ENCODE results near the gene KLK11.
"Not testable (repeated sequence)": the region's sequence is repeated elsewhere in the genome, so short reads cannot be mapped to it uniquely, and the experiment has no call there.

Gene KLK11

DNA sequence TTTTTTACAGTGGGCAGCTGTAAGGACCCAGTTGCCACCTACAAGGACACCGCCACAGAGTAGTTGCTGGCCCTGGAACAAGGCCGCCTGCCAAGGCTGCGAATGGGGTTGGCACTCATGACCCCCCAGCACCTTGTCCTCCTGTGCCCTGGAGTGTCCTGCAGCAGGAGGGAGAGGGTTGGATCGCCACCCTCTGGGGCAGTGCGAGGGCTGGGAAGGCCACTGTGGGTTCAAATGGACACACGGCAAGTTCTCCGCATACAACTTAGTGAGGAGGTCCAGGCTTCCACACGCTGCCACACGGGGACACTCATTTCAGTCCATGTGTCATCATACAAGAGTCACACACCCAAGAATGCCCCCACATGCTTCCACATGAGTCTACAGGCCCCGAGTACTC is 26.0 kb downstream of the KLK11 start:
- no peak for TF ChIP-seq CTCF (IDR thresholded peaks at IDR 0.05; ENCODE audit: low read depth, low read length)
- H3K4me3 ChIP-seq (ENCODE audit: low read depth, low read length), result no peak overlapping the region

DNA sequence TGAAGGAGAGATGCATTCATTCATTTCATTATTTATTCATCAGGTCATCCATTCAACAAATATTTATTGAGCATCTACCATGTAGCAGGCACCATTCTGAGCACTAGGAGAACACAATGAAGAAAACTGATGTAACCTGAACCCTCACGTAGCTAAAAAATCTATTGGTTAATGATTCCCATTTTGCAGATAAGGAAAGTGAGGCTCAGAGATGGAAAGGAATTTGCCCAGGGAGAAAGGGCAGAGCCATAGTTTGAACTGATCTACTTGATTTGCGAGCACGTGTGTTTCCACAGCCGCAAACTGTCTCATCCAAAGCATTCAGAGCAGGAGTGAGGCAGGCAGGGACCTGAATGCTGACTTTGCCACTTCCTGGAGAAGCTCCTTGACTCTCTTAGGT is 27.7 kb downstream of the KLK11 start:
- no peak overlapping the region for H3K4me3 ChIP-seq (ENCODE audit: low read depth, low read length)
- TF ChIP-seq CTCF (IDR thresholded peaks at IDR 0.05; ENCODE audit: low read depth, low read length), result no peak

DNA sequence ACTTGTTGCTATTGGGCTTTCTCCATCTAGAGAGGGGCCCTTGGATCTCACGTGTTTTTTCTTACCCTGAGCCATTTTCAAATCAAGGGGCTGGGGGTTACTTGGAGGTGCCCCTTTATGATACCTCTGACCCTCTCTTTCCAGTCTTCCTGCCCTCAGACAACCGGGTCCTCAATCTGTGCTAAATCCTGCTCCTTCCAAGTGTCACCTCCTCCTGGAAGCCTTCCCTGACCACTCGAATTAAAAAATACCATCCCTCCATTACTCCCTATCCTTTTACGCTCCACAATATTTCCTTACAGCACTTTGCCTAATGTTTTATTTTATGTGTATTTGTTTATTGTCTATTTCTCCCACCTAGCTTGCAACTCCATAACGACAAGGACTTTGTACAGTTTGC is 28.4 kb downstream of the KLK11 start:
- TF ChIP-seq CTCF (IDR thresholded peaks at IDR 0.05; ENCODE audit: low read depth, low read length), result no peak
- no peak overlapping the region for H3K4me3 ChIP-seq (ENCODE audit: low read depth, low read length)

GRCh38 chr19:50994129-50994528 is 32.3 kb downstream of the KLK11 start:
- no peak overlapping the region for H3K4me3 ChIP-seq (ENCODE audit: low read depth, low read length)
- TF ChIP-seq CTCF (IDR thresholded peaks at IDR 0.05; ENCODE audit: low read depth, low read length), result no peak

DNA sequence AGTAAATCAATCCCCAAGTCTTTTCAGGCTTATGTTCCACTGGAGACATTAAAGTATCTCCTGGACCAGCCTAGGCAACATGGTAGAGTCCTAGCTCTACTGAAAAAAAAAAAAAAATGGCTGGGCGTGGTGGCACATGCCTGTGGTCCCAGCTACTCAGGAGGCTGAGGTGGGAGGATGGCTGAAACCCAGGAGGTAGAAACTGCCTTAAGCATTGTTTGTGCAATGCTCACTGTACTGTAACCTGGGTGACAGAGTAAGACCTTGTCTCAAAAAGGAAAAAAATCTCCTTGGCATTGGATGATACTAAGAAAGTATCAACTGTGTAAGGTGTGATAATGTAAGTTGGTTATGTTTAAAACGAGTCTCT is 33.8 kb downstream of the KLK11 start:
- no peak for TF ChIP-seq CTCF (IDR thresholded peaks at IDR 0.05; ENCODE audit: low read depth, low read length)
- no peak overlapping the region for H3K4me3 ChIP-seq (ENCODE audit: low read depth, low read length)

- H3K4me3 ChIP-seq (ENCODE audit: low read depth, low read length), result not testable (repeated sequence)
These were observed 42.0 kb downstream of the KLK11 start for GRCh38 chr19:50984416-50984815.

DNA sequence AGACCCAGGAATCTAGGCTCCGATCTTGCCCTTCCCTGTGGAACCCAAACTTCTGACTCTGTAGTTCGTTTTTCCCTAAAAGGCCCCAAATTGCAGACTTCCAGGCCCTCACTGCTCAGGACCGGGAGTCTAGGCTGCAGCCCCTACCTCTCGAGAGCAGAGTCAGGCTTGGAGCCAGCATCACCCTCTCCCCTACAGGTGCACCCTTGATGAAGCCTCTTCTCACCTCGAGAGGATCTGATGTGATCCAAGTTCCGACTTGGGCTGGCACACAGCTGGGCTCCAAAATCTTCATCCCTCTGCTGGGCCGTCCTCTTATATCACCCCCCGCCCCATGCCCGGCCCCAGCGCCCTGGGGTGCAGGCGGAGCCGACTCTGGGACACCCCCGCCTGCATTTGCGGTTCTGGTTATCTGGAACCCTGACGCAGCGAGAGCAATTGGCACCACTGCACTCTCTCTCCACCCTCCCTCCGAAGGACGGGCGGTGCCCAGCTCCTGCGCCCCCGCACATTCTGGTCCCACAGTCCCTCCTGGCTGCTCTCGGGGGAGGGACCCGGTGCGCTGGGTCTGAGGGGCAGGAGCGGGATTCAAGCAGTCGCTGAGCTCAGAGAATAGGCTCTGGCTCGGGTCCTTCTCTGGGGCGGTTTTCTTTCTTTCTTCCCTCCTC is 42.7 kb downstream of the KLK11 start, which contains the start of gene KLK7:
Gene KLK7 (minus strand): TSS at position 293 of the 668 bp plus-strand sequence. CDS start 1,518 bp downstream, outside the sequence.
- no peak within 1 kb of the TSS for H3K4me3 ChIP-seq (ENCODE audit: low read depth, low read length)
- TF ChIP-seq CTCF (IDR thresholded peaks at IDR 0.05; ENCODE audit: low read depth, low read length), result no peak

DNA sequence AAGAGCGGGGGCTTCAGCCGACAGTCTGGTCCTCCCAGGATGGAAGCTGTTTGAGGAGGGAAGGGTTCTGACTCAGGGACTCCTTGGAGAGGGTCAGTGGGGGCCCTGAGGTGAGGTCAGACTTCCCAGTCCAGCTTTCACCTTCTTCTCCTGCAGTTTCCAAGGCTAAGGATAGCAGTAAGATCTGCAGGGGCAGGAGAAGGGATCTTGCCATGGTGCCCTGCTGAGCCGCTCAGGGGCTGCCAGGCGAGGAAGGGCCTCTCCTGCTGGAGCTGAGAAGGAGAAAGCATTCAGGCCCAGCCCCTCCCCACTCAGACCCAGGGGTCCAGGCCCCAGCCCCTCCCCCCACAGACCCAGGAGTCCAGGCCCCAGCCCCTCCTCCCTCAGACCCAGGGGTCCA is 44.2 kb downstream of the KLK11 start:
- no peak for TF ChIP-seq CTCF (IDR thresholded peaks at IDR 0.05; ENCODE audit: low read depth, low read length)
- H3K4me3 ChIP-seq (ENCODE audit: low read depth, low read length), result no peak overlapping the region
